Activated CD4-positive, alpha-beta memory T cell treated with anti-CD3 and anti-CD28 coated beads for 36 hours (primary cell): ENCODE results near the gene TSBP1. TPM values are rescaled to one million over a fixed set of nuclear protein-coding genes. Genes with fewer than 3 reads are reported as not detected.

ENCODE experiments used
- CTCF ChIA-PET: fragments of 350-600 bp; sonication (Branson Sonifier 250); formaldehyde crosslinking; loops from one replicate; lab custom pipeline; 2021; ENCODE audit warnings: antibody characterized with exemption, inconsistent platforms; lab: Charles Lee
- POLR2A ChIA-PET: fragments of 350-600 bp; sonication (Branson Sonifier 250); formaldehyde crosslinking; loops from one replicate; lab custom pipeline; 2021; ENCODE audit warnings: antibody characterized with exemption; lab: Charles Lee
- DNase-seq: peaks from one replicate; pipeline ENCODE4 v3.0.0-alpha.2; 2020
- H3K27ac Mint-ChIP-seq: one replicate; pipeline ENCODE4 v1.8.0; 2021; ENCODE audit warnings: mixed read lengths
- H3K27me3 Mint-ChIP-seq: one replicate; pipeline ENCODE4 v1.8.0; 2021; ENCODE audit warnings: mixed read lengths
- H3K36me3 Mint-ChIP-seq: one replicate; pipeline ENCODE4 v1.8.0; 2021; ENCODE audit warnings: mixed read lengths
- H3K4me1 Mint-ChIP-seq: one replicate; pipeline ENCODE4 v1.8.0; 2021; ENCODE audit warnings: low read depth, mixed read lengths
- H3K4me3 Mint-ChIP-seq: one replicate; pipeline ENCODE4 v1.8.0; 2021; ENCODE audit warnings: mild to moderate bottlenecking, mixed read lengths
- H3K9me3 Mint-ChIP-seq: one replicate; pipeline ENCODE4 v1.8.0; 2021; ENCODE audit warnings: mixed read lengths
- intact Hi-C: fragments of 100-400 bp; cut with micrococcal nuclease; formaldehyde crosslinking; loops from one replicate; pipeline ENCODE4 v1.15.1; 2023
- total RNA-seq, 2 experiments: library from RNA; stranded (reverse); gene quantifications; one replicate each; pipeline ENCODE4 v1.2.3, GENCODE V29; 2021

Gene TSBP1
- not detected for total RNA-seq

GRCh38 chr6:32371803-32372202, at the start of gene TSBP1:
Gene TSBP1, minus strand, starts transcription at chr6:32371903. Its CDS starts 197 bp downstream, at chr6:32371706.
- H3K36me3 Mint-ChIP-seq, result no peaks in the 10 kb centered on the region
- ChIA-PET CTCF (no interaction called here), POLR2A (no interaction called here)
- no peak within 1 kb of the TSS for H3K27ac Mint-ChIP-seq
- H3K9me3 Mint-ChIP-seq, result no peaks in the 10 kb centered on the region
- intact Hi-C loops, result no loop called here
- H3K4me3 Mint-ChIP-seq, result no peak within 1 kb of the TSS
- DNase-seq, result no peak
- H3K4me1 Mint-ChIP-seq, result peaks cover 8% of the 10 kb centered on the region
- H3K27me3 Mint-ChIP-seq, result peaks cover 29% of the 10 kb centered on the region

GRCh38 chr6:32416036-32416435, 44.3 kb upstream of the TSBP1 start:
- intact Hi-C loops, result loop anchor here (2.0 kb wide), 1 partner anchor 451 kb away; no protein-coding TSS in a partner anchor
- ChIA-PET CTCF (interaction anchor here (0.6 to 8.9 kb wide), 6 partner anchors 12 to 383 kb away, joined by 3 to 112 read pairs (median 8); no protein-coding TSS in a partner anchor), POLR2A (no interaction called here)
- H3K4me3 Mint-ChIP-seq, result no peak overlapping the region
- H3K36me3 Mint-ChIP-seq, result no peaks in the 10 kb centered on the region
- DNase-seq, result no peak
- H3K27me3 Mint-ChIP-seq, result peaks cover 50% of the 10 kb centered on the region
- no peak overlapping the region for H3K27ac Mint-ChIP-seq
- H3K4me1 Mint-ChIP-seq, result peaks cover 10% of the 10 kb centered on the region
- no peaks in the 10 kb centered on the region for H3K9me3 Mint-ChIP-seq

GRCh38 chr6:32415521-32416019, 43.9 kb upstream of the TSBP1 start:
- Mint-ChIP-seq H3K27ac (no peak overlapping the region), H3K4me1 (peaks cover 10% of the 10 kb centered on the region), H3K27me3 (peaks cover 52% of the 10 kb centered on the region), H3K9me3 (no peaks in the 10 kb centered on the region), H3K36me3 (no peaks in the 10 kb centered on the region), H3K4me3 (no peak overlapping the region)
- intact Hi-C loops, result loop anchor here (2.0 kb wide), 1 partner anchor 451 kb away; no protein-coding TSS in a partner anchor
- ChIA-PET CTCF (interaction anchor here (0.9 to 8.9 kb wide), 13 partner anchors 9 to 453 kb away, joined by 3 to 112 read pairs (median 11); no protein-coding TSS in a partner anchor), POLR2A (no interaction called here)
- DNase-seq, result peak; percentile 84

GRCh38 chr6:32413427-32414047, 41.8 kb upstream of the TSBP1 start:
- Mint-ChIP-seq H3K4me1 (peaks cover 10% of the 10 kb centered on the region), H3K27ac (no peak overlapping the region), H3K27me3 (peaks cover 42% of the 10 kb centered on the region), H3K36me3 (no peaks in the 10 kb centered on the region), H3K4me3 (no peak overlapping the region), H3K9me3 (no peaks in the 10 kb centered on the region)
- peak; percentile 91 for DNase-seq
- ChIA-PET CTCF (interaction anchor here (0.6 to 8.9 kb wide), 39 partner anchors 9 to 611 kb away, joined by 3 to 112 read pairs (median 4); partner anchors contain the start of gene HLA-DRA), POLR2A (no interaction called here)
- intact Hi-C loops, result loop anchor here (1.0 to 5.0 kb wide), 4 partner anchors 171 to 384 kb away; no protein-coding TSS in a partner anchor

- no peaks in the 10 kb centered on the region for H3K36me3 Mint-ChIP-seq
- ChIA-PET CTCF (interaction anchor here (0.7 to 8.9 kb wide), 5 partner anchors 10 to 382 kb away, joined by 3 to 112 read pairs (median 10); no protein-coding TSS in a partner anchor), POLR2A (no interaction called here)
- no peak for DNase-seq
- intact Hi-C loops, result loop anchor here (2.0 to 5.0 kb wide), 2 partner anchors 169 to 281 kb away; no protein-coding TSS in a partner anchor
- no peaks in the 10 kb centered on the region for H3K9me3 Mint-ChIP-seq
- H3K27ac Mint-ChIP-seq, result no peak overlapping the region
- H3K27me3 Mint-ChIP-seq, result peaks cover 44% of the 10 kb centered on the region
- no peak overlapping the region for H3K4me3 Mint-ChIP-seq
- peaks cover 10% of the 10 kb centered on the region for H3K4me1 Mint-ChIP-seq
Measured at GRCh38 chr6:32411566-32412327, 40.0 kb upstream of the TSBP1 start.

- intact Hi-C loops, result loop anchor here (5.0 kb wide), 1 partner anchor 169 kb away; no protein-coding TSS in a partner anchor
- Mint-ChIP-seq H3K27me3 (peaks cover 42% of the 10 kb centered on the region), H3K27ac (no peak overlapping the region), H3K4me3 (no peak overlapping the region), H3K4me1 (peaks cover 10% of the 10 kb centered on the region), H3K36me3 (no peaks in the 10 kb centered on the region), H3K9me3 (no peaks in the 10 kb centered on the region)
- ChIA-PET CTCF (interaction anchor here (0.7 to 8.9 kb wide), 5 partner anchors 9 to 376 kb away, joined by 3 to 112 read pairs (median 3); no protein-coding TSS in a partner anchor), POLR2A (no interaction called here)
- DNase-seq, result no peak
Measured at GRCh38 chr6:32410906-32411305, 39.2 kb upstream of the TSBP1 start.

- no peaks in the 10 kb centered on the region for H3K4me1 Mint-ChIP-seq
- H3K36me3 Mint-ChIP-seq, result no peaks in the 10 kb centered on the region
- H3K9me3 Mint-ChIP-seq, result no peaks in the 10 kb centered on the region
- peaks cover 32% of the 10 kb centered on the region for H3K27me3 Mint-ChIP-seq
- ChIA-PET CTCF (interaction anchor here (0.9 to 2.2 kb wide), 3 partner anchors 161 to 379 kb away, joined by 3 to 6 read pairs (median 6); no protein-coding TSS in a partner anchor), POLR2A (no interaction called here)
- no peak for DNase-seq
- H3K27ac Mint-ChIP-seq, result no peak within 1 kb of the TSS
- H3K4me3 Mint-ChIP-seq, result no peak within 1 kb of the TSS
- intact Hi-C loops, result no loop called here
Measured at GRCh38 chr6:32406857-32407256, 35.2 kb upstream of the TSBP1 start, which contains the start of gene BTNL2. Gene BTNL2, minus strand, starts transcription at chr6:32407181. Its CDS starts 58 bp downstream, at chr6:32407123.

- no peaks in the 10 kb centered on the region for H3K9me3 Mint-ChIP-seq
- H3K27me3 Mint-ChIP-seq, result peaks cover 31% of the 10 kb centered on the region
- ChIA-PET POLR2A (no interaction called here), CTCF (interaction anchor here (0.7 to 2.2 kb wide), 4 partner anchors 9 to 380 kb away, joined by 3 to 6 read pairs (median 4); no protein-coding TSS in a partner anchor)
- DNase-seq, result no peak
- H3K36me3 Mint-ChIP-seq, result no peaks in the 10 kb centered on the region
- no peaks in the 10 kb centered on the region for H3K4me1 Mint-ChIP-seq
- H3K4me3 Mint-ChIP-seq, result no peak overlapping the region
- no peak overlapping the region for H3K27ac Mint-ChIP-seq
- intact Hi-C loops, result no loop called here
Measured at GRCh38 chr6:32406197-32406596, 34.5 kb upstream of the TSBP1 start.

GRCh38 chr6:32405656-32406055, 34.0 kb upstream of the TSBP1 start:
- POLR2A ChIA-PET, result no interaction called here
- Mint-ChIP-seq H3K27ac (no peak overlapping the region), H3K4me3 (no peak overlapping the region), H3K36me3 (no peaks in the 10 kb centered on the region), H3K4me1 (no peaks in the 10 kb centered on the region), H3K27me3 (peaks cover 27% of the 10 kb centered on the region), H3K9me3 (no peaks in the 10 kb centered on the region)
- no peak for DNase-seq
- intact Hi-C loops, result no loop called here
- CTCF ChIA-PET, result interaction anchor here (1.1 to 2.2 kb wide), 2 partner anchors 160 to 295 kb away, joined by 6 read pairs; no protein-coding TSS in a partner anchor

- Mint-ChIP-seq H3K4me1 (no peaks in the 10 kb centered on the region), H3K27ac (no peak overlapping the region), H3K9me3 (no peaks in the 10 kb centered on the region), H3K4me3 (no peak overlapping the region), H3K36me3 (no peaks in the 10 kb centered on the region), H3K27me3 (peaks cover 33% of the 10 kb centered on the region)
- POLR2A ChIA-PET, result no interaction called here
- no peak for DNase-seq
- intact Hi-C loops, result no loop called here
- CTCF ChIA-PET, result interaction anchor here (4.5 kb wide), 1 partner anchor 11 kb away, joined by 15 read pairs; no protein-coding TSS in a partner anchor
Measured at GRCh38 chr6:32402812-32403211, 31.1 kb upstream of the TSBP1 start.

- no peaks in the 10 kb centered on the region for H3K9me3 Mint-ChIP-seq
- CTCF ChIA-PET, result interaction anchor here (0.6 to 4.5 kb wide), 6 partner anchors 10 to 552 kb away, joined by 3 to 15 read pairs (median 3); partner anchors contain the start of gene HLA-DMA
- H3K36me3 Mint-ChIP-seq, result no peaks in the 10 kb centered on the region
- no peak for DNase-seq
- H3K4me1 Mint-ChIP-seq, result peaks cover 6% of the 10 kb centered on the region
- no peak overlapping the region for H3K4me3 Mint-ChIP-seq
- intact Hi-C loops, result no loop called here
- POLR2A ChIA-PET, result no interaction called here
- H3K27me3 Mint-ChIP-seq, result peaks cover 29% of the 10 kb centered on the region
- no peak overlapping the region for H3K27ac Mint-ChIP-seq
Measured at GRCh38 chr6:32401284-32401963, 29.7 kb upstream of the TSBP1 start.
